ENCODE measurements around the gene SS18L1. TPM values are rescaled to one million over a fixed set of nuclear protein-coding genes. Genes with fewer than 3 reads are reported as not detected.

The SS18L1 gene
- total RNA-seq: 35.3 TPM

GRCh38 chr20:62143081-62143956 is at the start of gene SS18L1, which contains the start of gene PSMA7:
Gene SS18L1 (plus strand): TSS chr20:62143769. CDS start chr20:62143821, 52 bp downstream.
Gene PSMA7 (minus strand): TSS chr20:62143394. CDS start chr20:62143303, 91 bp downstream.

GRCh38 chr20:62121776-62122653 is 21.6 kb upstream of the SS18L1 start, which contains the start of gene LSM14B:
Gene LSM14B (plus strand): TSS chr20:62122475. CDS start chr20:62122667, 192 bp downstream.

GRCh38 chr20:62182469-62183425 is 39.2 kb downstream of the SS18L1 start, which contains the start of gene MTG2:
Gene MTG2 (plus strand): TSS chr20:62183028. CDS start chr20:62193421, 10,393 bp downstream.

GRCh38 chr20:62219992-62220665 is 76.6 kb downstream of the SS18L1 start, which contains the start of gene HRH3:
Gene HRH3 (minus strand): TSS chr20:62220278. CDS start chr20:62219970, 308 bp downstream.

Other genes starting within 250 kb of the SS18L1 start
- 16.8 TPM for gene TAF4, start 77.9 kb upstream of the SS18L1 start, total RNA-seq
- 59.3 TPM for gene LSM14B, start 21.3 kb upstream of the SS18L1 start, total RNA-seq
- gene PSMA7, start 375 bp upstream of the SS18L1 start, total RNA-seq: 146 TPM
- 26.1 TPM for gene MTG2, start 39.3 kb downstream of the SS18L1 start, total RNA-seq
- gene HRH3, start 76.5 kb downstream of the SS18L1 start, total RNA-seq: 1.3 TPM
- gene OSBPL2, start 94.8 kb downstream of the SS18L1 start, total RNA-seq: 53.9 TPM
- gene ADRM1, start 159.2 kb downstream of the SS18L1 start, total RNA-seq: 47.6 TPM
- gene LAMA5, start 223.5 kb downstream of the SS18L1 start, total RNA-seq: 88.6 TPM
- 525 TPM for gene RPS21, start 243.3 kb downstream of the SS18L1 start, total RNA-seq

Data from camera-type eye (tissue), 1 donor.